SK-N-SH (cell line): ENCODE results near the gene GPN2. TPM values are rescaled to one million over a fixed set of nuclear protein-coding genes. Genes with fewer than 3 reads are reported as not detected.

Experiments
- CTCF ChIA-PET: fragments of 300-600, 350-600 bp; formaldehyde crosslinking; extraction: SDS; loops from one replicate; lab custom pipeline; 2021; lab: Yijun Ruan, JAX
- POLR2A ChIA-PET: fragments of 350-600 bp; sonication (Branson Sonifier 250); formaldehyde crosslinking; extraction: SDS; loops from one replicate; lab custom pipeline; 2020; ENCODE audit warnings: antibody characterized with exemption, inconsistent platforms; lab: Yijun Ruan, JAX
- DNase-seq: peaks from one replicate; pipeline ENCODE4 v3.0.0; 2012
- H2AFZ ChIP-seq: fragments of 200-600 bp; sonication (generic); 2 replicates; pipeline ENCODE4 v1.8.1; 2016; ENCODE audit warnings: antibody characterized with exemption, mild to moderate bottlenecking, low read depth
- H3F3A ChIP-seq: fragments of 200-600 bp; sonication (generic); replicated peaks from 2 replicates; pipeline ENCODE3; 2016; ENCODE audit warnings: antibody characterized with exemption, mild to moderate bottlenecking; ENCODE audit not compliant: insufficient read depth
- H3K27ac ChIP-seq, 2 experiments: fragments of 200-500 bp in 1 of 2; fragments of 200-600 bp in 1 of 2; sonication (Bioruptor generic) in 1 of 2; sonication (generic), shearing (Covaris generic) in 1 of 2; 2 replicates each; pipeline versions ENCODE4 v1.5.1 to v1.6.1; 2014 to 2016; ENCODE audit warnings: low read depth in 2 of 2, inconsistent platforms in 1 of 2, low read length in 1 of 2, mild to moderate bottlenecking in 1 of 2, mixed read lengths in 1 of 2
- H3K27me3 ChIP-seq: fragments of 200-600 bp; sonication (generic), shearing (Covaris generic); 2 replicates; pipeline ENCODE4 v1.6.1; 2016; ENCODE audit warnings: mixed run types; ENCODE audit not compliant: insufficient read depth
- H3K36me3 ChIP-seq, 2 experiments: fragments of 200-500 bp in 1 of 2; fragments of 200-600 bp in 1 of 2; sonication (Bioruptor generic) in 1 of 2; sonication (generic) in 1 of 2; replicated peaks in 1 of 2; 2 replicates each; pipeline versions ENCODE3 to v1.5.1; 2014 to 2016; ENCODE audit warnings: low read length in 1 of 2, mild to moderate bottlenecking in 1 of 2; ENCODE audit not compliant: insufficient read depth in 2 of 2, control insufficient read depth in 1 of 2
- H3K4me1 ChIP-seq, 2 experiments: fragments of 200-500 bp in 1 of 2; fragments of 200-600 bp in 1 of 2; sonication (Bioruptor generic) in 1 of 2; sonication (generic), shearing (Covaris generic) in 1 of 2; 2 replicates each; pipeline versions ENCODE4 v1.5.1 to v1.6.1; 2014 to 2016; ENCODE audit warnings: low read depth in 1 of 2, low read length in 1 of 2, mixed run types in 1 of 2; ENCODE audit not compliant: insufficient read depth in 2 of 2, control insufficient read depth in 1 of 2
- H3K4me2 ChIP-seq: fragments of 200-600 bp; sonication (generic), shearing (Covaris generic); 2 replicates; pipeline ENCODE4 v1.6.1; 2017; ENCODE audit warnings: mixed run types
- H3K4me3 ChIP-seq, 2 experiments: fragments of 200-500 bp in 1 of 2; fragments of 200-600 bp in 1 of 2; sonication (Bioruptor generic) in 1 of 2; sonication (generic), shearing (Covaris generic) in 1 of 2; 2 replicates each; pipeline versions ENCODE4 v1.5.1 to v1.8.1; 2014 to 2016; ENCODE audit warnings: low read depth in 2 of 2, inconsistent platforms in 1 of 2, low read length in 1 of 2, mild to moderate bottlenecking in 1 of 2, mixed read lengths in 1 of 2, moderate library complexity in 1 of 2
- H3K79me2 ChIP-seq: fragments of 200-600 bp; sonication (generic); 2 replicates; pipeline ENCODE4 v1.8.1; 2017; ENCODE audit warnings: mild to moderate bottlenecking; ENCODE audit not compliant: insufficient read depth
- H3K9ac ChIP-seq: fragments of 200-600 bp; sonication (generic); 2 replicates; pipeline ENCODE4 v1.6.1; 2017; ENCODE audit warnings: mixed run types
- H3K9me2 ChIP-seq: fragments of 200-600 bp; sonication (generic); 2 replicates; pipeline ENCODE4 v1.6.1; 2017; ENCODE audit warnings: mixed run types
- H3K9me3 ChIP-seq: fragments of 200-600 bp; sonication (generic); 2 replicates; pipeline ENCODE4 v1.6.1; 2017; ENCODE audit warnings: mixed run types, mild to moderate bottlenecking, moderate library complexity
- H4K20me1 ChIP-seq: fragments of 200-600 bp; sonication (generic); 2 replicates; pipeline ENCODE4 v1.6.1; 2017; ENCODE audit warnings: mild to moderate bottlenecking, mixed run types; ENCODE audit not compliant: insufficient read depth
- EP300 ChIP-seq, 2 experiments: IDR thresholded peaks; 2 replicates each; pipeline versions ENCODE4 v1.4.0 to v1.6.1; 2012; ENCODE audit warnings: borderline replicate concordance in 1 of 2, low read depth in 1 of 2, low read length in 1 of 2
- EZH2phosphoT487 ChIP-seq: fragments of 200-600 bp; sonication (generic); IDR thresholded peaks from 2 replicates; pipeline ENCODE4 v1.6.1; 2017; ENCODE audit warnings: low read depth, mixed run types, mild to moderate bottlenecking, antibody characterized with exemption, moderate library complexity, borderline replicate concordance
- FOSL2 ChIP-seq: IDR thresholded peaks from 2 replicates; pipeline ENCODE4 v1.4.0; 2012; ENCODE audit warnings: low read depth, mild to moderate bottlenecking, moderate library complexity, borderline replicate concordance
- FOXJ3 ChIP-seq: sonication (generic); formaldehyde crosslinking; IDR thresholded peaks from 2 replicates; pipeline ENCODE4 v1.5.1; 2020; ENCODE audit warnings: mild to moderate bottlenecking, missing genetic modification reagents
- GABPA ChIP-seq: IDR thresholded peaks from 2 replicates; pipeline ENCODE4 v1.4.0; 2012; ENCODE audit warnings: low read depth, mild to moderate bottlenecking
- GATA2 ChIP-seq: sonication (generic); formaldehyde crosslinking; IDR thresholded peaks from 2 replicates; pipeline ENCODE4 v1.5.0; 2020; ENCODE audit warnings: mild to moderate bottlenecking, missing genetic modification reagents
- IRF3 ChIP-seq: fragments of 150-350 bp; IDR thresholded peaks from 2 replicates; pipeline ENCODE4 v1.6.1; 2016; ENCODE audit warnings: mild to moderate bottlenecking, low read depth, low read length
- RAD21 ChIP-seq: IDR thresholded peaks from 2 replicates; pipeline ENCODE4 v1.6.1; 2012; ENCODE audit warnings: mild to moderate bottlenecking, low read length
- SMC3 ChIP-seq: IDR thresholded peaks from 2 replicates; pipeline ENCODE4 v1.6.1; 2012; ENCODE audit warnings: low read depth, low read length, improper control_type of control experiment
- TAF1 ChIP-seq: IDR thresholded peaks from 2 replicates; pipeline ENCODE4 v1.6.1; 2012; ENCODE audit warnings: low read depth, mild to moderate bottlenecking, low read length, moderate library complexity, borderline replicate concordance
- TEAD4 ChIP-seq: IDR thresholded peaks from 2 replicates; pipeline ENCODE4 v1.4.0; 2012; ENCODE audit warnings: mild to moderate bottlenecking, borderline replicate concordance; ENCODE audit not compliant: insufficient read depth
- YY1 ChIP-seq: IDR thresholded peaks from 2 replicates; pipeline ENCODE4 v1.4.0; 2012; ENCODE audit warnings: low read depth, mild to moderate bottlenecking
- WGBS: methylation state at CpG from one replicate; pipeline ENCODE4 v1.1.6; 2017; ENCODE audit warnings: low lambda C conversion rate; 5-methylcytosine and 5-hydroxymethylcytosine counted together
- polyA plus RNA-seq, 3 experiments: library from polyadenylated mRNA; depleted of rRNA; stranded (reverse); fragments of >200 nt; gene quantifications; 2 replicates each; pipeline ENCODE4 v1.2.3, GENCODE V29; 2012
- TF ChIP-seq, protein P1 (sequence below): fragments of 150-350 bp; IDR thresholded peaks from 2 replicates; pipeline ENCODE4 v1.6.1; 2017; ENCODE audit warnings: antibody characterized with exemption, low read length, low read depth, borderline replicate concordance
- TF ChIP-seq, protein P2 (sequence below): fragments of 200-600 bp; sonication (generic); IDR thresholded peaks from 2 replicates; pipeline ENCODE4 v1.6.1; 2017; ENCODE audit warnings: antibody characterized with exemption, mild to moderate bottlenecking, moderate library complexity
- TF ChIP-seq, protein P3 (sequence below): IDR thresholded peaks from 2 replicates; pipeline ENCODE4 v1.4.0; 2012; ENCODE audit warnings: low read depth, borderline replicate concordance

GPN2 gene
- polyA plus RNA-seq, 1 of the 3 experiments (the other 2 are of a cell fraction): 24.0 TPM

- H3K27me3 ChIP-seq: no peaks in the 10 kb centered on the region
- peaks cover 18% of the 10 kb centered on the region; the same call in 1 of the 2 replicates for H4K20me1 ChIP-seq
- no peak overlapping the region for H3K27ac ChIP-seq
- ChIA-PET POLR2A (interaction anchor here (0.5 to 0.6 kb wide), 2 partner anchors 13 to 1609 kb away, joined by 3 read pairs; no protein-coding TSS in a partner anchor), CTCF (no interaction called here)
- H3K4me1 ChIP-seq: no peaks in the 10 kb centered on the region
- no peak overlapping the region for H2AFZ ChIP-seq
- H3K4me3 ChIP-seq: no peak overlapping the region
- H3K79me2 ChIP-seq: peaks cover 71% of the 10 kb centered on the region
- TF ChIP-seq IRF3: no peak
- TF ChIP-seq YY1: no peak
- no peak for TF ChIP-seq GATA2 (CRISPR knock-in tag)
- TF ChIP-seq EP300 (IDR thresholded peaks at IDR 0.05; ENCODE audit: borderline replicate concordance in 1 of 2, low read depth in 1 of 2, low read length in 1 of 2): no peak
- TF ChIP-seq, protein P1, sequence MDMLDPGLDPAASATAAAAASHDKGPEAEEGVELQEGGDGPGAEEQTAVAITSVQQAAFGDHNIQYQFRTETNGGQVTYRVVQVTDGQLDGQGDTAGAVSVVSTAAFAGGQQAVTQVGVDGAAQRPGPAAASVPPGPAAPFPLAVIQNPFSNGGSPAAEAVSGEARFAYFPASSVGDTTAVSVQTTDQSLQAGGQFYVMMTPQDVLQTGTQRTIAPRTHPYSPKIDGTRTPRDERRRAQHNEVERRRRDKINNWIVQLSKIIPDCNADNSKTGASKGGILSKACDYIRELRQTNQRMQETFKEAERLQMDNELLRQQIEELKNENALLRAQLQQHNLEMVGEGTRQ: no peak
- TF ChIP-seq, protein P2, sequence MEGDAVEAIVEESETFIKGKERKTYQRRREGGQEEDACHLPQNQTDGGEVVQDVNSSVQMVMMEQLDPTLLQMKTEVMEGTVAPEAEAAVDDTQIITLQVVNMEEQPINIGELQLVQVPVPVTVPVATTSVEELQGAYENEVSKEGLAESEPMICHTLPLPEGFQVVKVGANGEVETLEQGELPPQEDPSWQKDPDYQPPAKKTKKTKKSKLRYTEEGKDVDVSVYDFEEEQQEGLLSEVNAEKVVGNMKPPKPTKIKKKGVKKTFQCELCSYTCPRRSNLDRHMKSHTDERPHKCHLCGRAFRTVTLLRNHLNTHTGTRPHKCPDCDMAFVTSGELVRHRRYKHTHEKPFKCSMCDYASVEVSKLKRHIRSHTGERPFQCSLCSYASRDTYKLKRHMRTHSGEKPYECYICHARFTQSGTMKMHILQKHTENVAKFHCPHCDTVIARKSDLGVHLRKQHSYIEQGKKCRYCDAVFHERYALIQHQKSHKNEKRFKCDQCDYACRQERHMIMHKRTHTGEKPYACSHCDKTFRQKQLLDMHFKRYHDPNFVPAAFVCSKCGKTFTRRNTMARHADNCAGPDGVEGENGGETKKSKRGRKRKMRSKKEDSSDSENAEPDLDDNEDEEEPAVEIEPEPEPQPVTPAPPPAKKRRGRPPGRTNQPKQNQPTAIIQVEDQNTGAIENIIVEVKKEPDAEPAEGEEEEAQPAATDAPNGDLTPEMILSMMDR: no peak
- no peak for TF ChIP-seq GABPA
- no peak for TF ChIP-seq EZH2phosphoT487
- no peak for TF ChIP-seq FOXJ3 (CRISPR knock-in tag)
- TF ChIP-seq RAD21: no peak
- no peaks in the 10 kb centered on the region for H3K9me3 ChIP-seq
- H3K9me2 ChIP-seq: no peaks in the 10 kb centered on the region
- no peak for DNase-seq
- H3K4me2 ChIP-seq: no peak overlapping the region
- WGBS: 83% methylated on average over 1 of the region's 2 CpGs
- peaks cover 15 to 35% of the 10 kb centered on the region in 2 experiments for H3K36me3 ChIP-seq
- no peak overlapping the region for H3K9ac ChIP-seq
- peaks cover 5% of the 10 kb centered on the region for H3F3A ChIP-seq
Observed at GRCh38 chr1:26938659-26939025, 48.6 kb upstream of the GPN2 start.

DNA sequence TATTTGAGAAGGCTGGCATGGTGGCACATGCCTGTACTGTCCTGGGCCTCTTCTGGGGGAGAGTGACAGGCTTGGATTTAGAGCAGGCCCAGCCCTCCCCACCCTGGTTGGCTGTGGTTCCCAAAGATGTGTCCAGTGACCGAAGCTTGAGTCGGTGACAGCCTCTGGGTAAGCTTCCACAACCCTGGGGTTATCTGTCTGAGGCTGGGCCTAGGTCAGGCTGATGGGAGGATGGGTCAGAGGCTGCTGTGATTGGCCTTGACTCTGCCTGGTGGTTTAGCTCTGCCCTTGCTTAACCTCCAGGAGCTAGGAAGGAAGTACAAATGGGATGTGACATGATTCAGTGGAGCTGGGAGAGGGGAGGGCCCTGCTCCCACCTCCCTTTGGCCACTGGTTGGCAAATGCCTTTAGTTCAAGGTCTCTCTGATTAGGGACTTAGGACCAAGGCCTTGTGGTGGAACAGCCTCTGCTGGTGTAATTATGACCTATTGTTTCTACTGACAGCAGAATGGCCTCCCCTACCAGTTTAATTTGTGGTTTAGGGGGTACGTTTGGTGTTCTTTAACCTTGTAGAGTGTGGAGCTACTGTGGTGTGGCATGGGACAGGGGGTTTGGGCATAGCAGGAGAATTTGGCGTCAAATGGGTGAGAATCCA lies 48.0 kb upstream of the GPN2 start:
- Histone ChIP-seq H3K27ac (no peak overlapping the region), H3K4me3 (no peak overlapping the region), H3K27me3 (no peaks in the 10 kb centered on the region), H3K9me3 (no peaks in the 10 kb centered on the region), H2AFZ (no peak overlapping the region), H3K9me2 (no peaks in the 10 kb centered on the region), H4K20me1 (peaks cover 18% of the 10 kb centered on the region; the same call in 1 of the 2 replicates), H3F3A (peaks cover 5% of the 10 kb centered on the region), H3K79me2 (peaks cover 77% of the 10 kb centered on the region), H3K4me1 (no peaks in the 10 kb centered on the region), H3K36me3 (peaks cover 10 to 31% of the 10 kb centered on the region in 2 experiments), H3K4me2 (no peak overlapping the region), H3K9ac (no peak overlapping the region)
- WGBS: 97% methylated on average over 4 of the region's 4 CpGs
- no peak for TF ChIP-seq FOSL2
- TF ChIP-seq, protein P3, sequence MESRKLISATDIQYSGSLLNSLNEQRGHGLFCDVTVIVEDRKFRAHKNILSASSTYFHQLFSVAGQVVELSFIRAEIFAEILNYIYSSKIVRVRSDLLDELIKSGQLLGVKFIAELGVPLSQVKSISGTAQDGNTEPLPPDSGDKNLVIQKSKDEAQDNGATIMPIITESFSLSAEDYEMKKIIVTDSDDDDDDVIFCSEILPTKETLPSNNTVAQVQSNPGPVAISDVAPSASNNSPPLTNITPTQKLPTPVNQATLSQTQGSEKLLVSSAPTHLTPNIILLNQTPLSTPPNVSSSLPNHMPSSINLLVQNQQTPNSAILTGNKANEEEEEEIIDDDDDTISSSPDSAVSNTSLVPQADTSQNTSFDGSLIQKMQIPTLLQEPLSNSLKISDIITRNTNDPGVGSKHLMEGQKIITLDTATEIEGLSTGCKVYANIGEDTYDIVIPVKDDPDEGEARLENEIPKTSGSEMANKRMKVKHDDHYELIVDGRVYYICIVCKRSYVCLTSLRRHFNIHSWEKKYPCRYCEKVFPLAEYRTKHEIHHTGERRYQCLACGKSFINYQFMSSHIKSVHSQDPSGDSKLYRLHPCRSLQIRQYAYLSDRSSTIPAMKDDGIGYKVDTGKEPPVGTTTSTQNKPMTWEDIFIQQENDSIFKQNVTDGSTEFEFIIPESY: no peak
- TF ChIP-seq FOXJ3 (CRISPR knock-in tag): no peak
- TF ChIP-seq SMC3: no peak
- TF ChIP-seq TEAD4: no peak
- TF ChIP-seq GATA2 (CRISPR knock-in tag): no peak
- no peak for TF ChIP-seq TAF1
- ChIA-PET CTCF (no interaction called here), POLR2A (interaction anchor here (0.5 to 0.6 kb wide), 2 partner anchors 12 to 1609 kb away, joined by 3 read pairs; no protein-coding TSS in a partner anchor)
- no peak for DNase-seq
